NT2/D1 (cell line): ENCODE measurements around the gene SDCCAG8.

ENCODE experiments used
- DNase-seq: peaks from one replicate; pipeline ENCODE4 v3.0.0-alpha.2; 2011; ENCODE audit warnings: low read depth, low spot score
- H3K27me3 ChIP-seq: 2 replicates; pipeline ENCODE4 v1.6.0; 2011; ENCODE audit warnings: mild to moderate bottlenecking; ENCODE audit not compliant: insufficient read length, insufficient read depth
- H3K36me3 ChIP-seq: 2 replicates; pipeline ENCODE4 v1.6.1; 2011; ENCODE audit warnings: mild to moderate bottlenecking, low read length, mixed read lengths; ENCODE audit not compliant: insufficient read depth, insufficient read length
- H3K4me1 ChIP-seq: 2 replicates; pipeline ENCODE4 v1.5.1; 2011; ENCODE audit not compliant: insufficient read depth, insufficient read length
- H3K4me3 ChIP-seq: 2 replicates; pipeline ENCODE4 v1.5.1; 2011; ENCODE audit warnings: low read depth; ENCODE audit not compliant: insufficient read length
- H3K9ac ChIP-seq: 2 replicates; pipeline ENCODE4 v1.6.0; 2011; ENCODE audit warnings: low read depth; ENCODE audit not compliant: insufficient read length
- H3K9me3 ChIP-seq: 2 replicates; pipeline ENCODE4 v1.5.1; 2011; ENCODE audit warnings: mild to moderate bottlenecking, low read length; ENCODE audit not compliant: insufficient read depth
- SUZ12 ChIP-seq: IDR thresholded peaks from 2 replicates; pipeline ENCODE4 v1.6.1; 2011; ENCODE audit not compliant: insufficient read length, insufficient read depth; ENCODE audit errors: extremely low read depth
- YY1 ChIP-seq: IDR thresholded peaks from 2 replicates; pipeline ENCODE4 v1.6.1; 2011; ENCODE audit not compliant: insufficient read length, insufficient read depth
- ZNF274 ChIP-seq: IDR thresholded peaks from 2 replicates; pipeline ENCODE4 v1.6.1; 2011; ENCODE audit warnings: mild to moderate bottlenecking, low read depth, low read length

The SDCCAG8 gene

GRCh38 chr1:243227622-243228021, 28.2 kb upstream of the SDCCAG8 start:
- Histone ChIP-seq H3K4me3 (no peak overlapping the region), H3K4me1 (no peaks in the 10 kb centered on the region), H3K36me3 (peaks cover 39% of the 10 kb centered on the region), H3K27me3 (no peaks in the 10 kb centered on the region), H3K9me3 (peaks cover 39% of the 10 kb centered on the region), H3K9ac (no peak overlapping the region)
- no peak for DNase-seq
- TF ChIP-seq ZNF274 (no peak), SUZ12 (no peak), YY1 (no peak)

- no peak overlapping the region for H3K4me3 ChIP-seq
- H3K4me1 ChIP-seq: no peaks in the 10 kb centered on the region
- no peak overlapping the region for H3K9ac ChIP-seq
- H3K27me3 ChIP-seq: no peaks in the 10 kb centered on the region
- DNase-seq: no peak
- TF ChIP-seq YY1 (no peak), ZNF274 (no peak), SUZ12 (no peak)
- peaks cover 21% of the 10 kb centered on the region for H3K36me3 ChIP-seq
- H3K9me3 ChIP-seq: peaks cover 46% of the 10 kb centered on the region
Measured at GRCh38 chr1:243229526-243229925, 26.3 kb upstream of the SDCCAG8 start.

GRCh38 chr1:243230914-243231313, 24.9 kb upstream of the SDCCAG8 start:
- Histone ChIP-seq H3K4me1 (no peaks in the 10 kb centered on the region), H3K4me3 (no peak overlapping the region), H3K9me3 (peaks cover 46% of the 10 kb centered on the region), H3K36me3 (peaks cover 14% of the 10 kb centered on the region), H3K27me3 (no peaks in the 10 kb centered on the region), H3K9ac (no peak overlapping the region)
- no peak for DNase-seq
- no peak for TF ChIP-seq SUZ12
- TF ChIP-seq ZNF274: no peak
- TF ChIP-seq YY1: no peak

DNA sequence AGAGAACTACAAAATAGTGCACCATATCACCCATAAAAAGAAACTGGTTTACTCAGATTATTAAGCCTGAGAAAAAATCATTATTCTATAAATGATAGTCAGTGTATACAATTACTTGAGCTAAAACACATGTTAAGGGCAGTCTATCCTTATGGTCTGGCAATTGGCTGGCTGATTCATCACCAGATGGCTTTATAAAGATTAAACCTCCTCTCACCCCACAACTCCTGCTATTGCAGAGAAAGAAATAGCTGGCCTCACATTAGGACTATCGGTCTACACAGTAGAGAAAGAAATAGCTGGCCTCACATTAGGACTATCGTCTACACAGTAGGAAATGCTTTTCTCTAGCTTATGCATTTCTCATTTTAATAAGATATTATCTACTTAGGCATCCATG, 21.9 kb upstream of the SDCCAG8 start:
- Histone ChIP-seq H3K9ac (no peak overlapping the region), H3K4me1 (no peaks in the 10 kb centered on the region), H3K36me3 (peaks cover 28% of the 10 kb centered on the region), H3K27me3 (no peaks in the 10 kb centered on the region), H3K4me3 (no peak overlapping the region), H3K9me3 (peaks cover 44% of the 10 kb centered on the region)
- TF ChIP-seq YY1 (no peak), ZNF274 (no peak), SUZ12 (no peak)
- DNase-seq: no peak

- Histone ChIP-seq H3K9me3 (peaks cover 32% of the 10 kb centered on the region), H3K27me3 (no peaks in the 10 kb centered on the region), H3K36me3 (peaks cover 23% of the 10 kb centered on the region), H3K4me3 (no peak overlapping the region), H3K9ac (no peak overlapping the region), H3K4me1 (no peaks in the 10 kb centered on the region)
- TF ChIP-seq SUZ12 (no peak), YY1 (no peak), ZNF274 (no peak)
- DNase-seq: no peak
Measured at GRCh38 chr1:243234978-243235647, 20.7 kb upstream of the SDCCAG8 start.

GRCh38 chr1:243236604-243237252, 19.1 kb upstream of the SDCCAG8 start:
- Histone ChIP-seq H3K36me3 (peaks cover 26% of the 10 kb centered on the region), H3K9me3 (peaks cover 16% of the 10 kb centered on the region), H3K4me1 (no peaks in the 10 kb centered on the region), H3K27me3 (no peaks in the 10 kb centered on the region), H3K4me3 (no peak overlapping the region), H3K9ac (no peak overlapping the region)
- DNase-seq: no peak
- no peak for TF ChIP-seq SUZ12
- TF ChIP-seq YY1: no peak
- no peak for TF ChIP-seq ZNF274

- Histone ChIP-seq H3K9ac (no peak overlapping the region), H3K9me3 (no peaks in the 10 kb centered on the region), H3K27me3 (no peaks in the 10 kb centered on the region), H3K4me3 (no peak overlapping the region), H3K36me3 (peaks cover 12% of the 10 kb centered on the region), H3K4me1 (no peaks in the 10 kb centered on the region)
- TF ChIP-seq SUZ12 (no peak), YY1 (no peak), ZNF274 (no peak)
- DNase-seq: no peak
Measured at GRCh38 chr1:243244432-243244841, 11.4 kb upstream of the SDCCAG8 start.
